SK-N-SH treated with all-trans-retinoic acid at 6 μM for 48 hours (cell line): ENCODE measurements around the gene MEF2C.

Experiments
- ATAC-seq: fragments of 200-7000 bp; cut with Tn5 transposase; 3 replicates; pipeline ENCODE4 v1.9.1; 2020; ENCODE audit warnings: mild to moderate bottlenecking, moderate library complexity
- ARNTL ChIP-seq: fragments of 450-650 bp; formaldehyde crosslinking; IDR thresholded peaks from 2 replicates; pipeline ENCODE4 v1.5.0; 2020; ENCODE audit warnings: low read depth, mild to moderate bottlenecking, moderate library complexity, borderline replicate concordance
- BACH2 ChIP-seq: fragments of 250-450 bp; sonication (Bioruptor Pico); IDR thresholded peaks from 2 replicates; pipeline ENCODE4 v1.9.0; 2021; ENCODE audit warnings: mild to moderate bottlenecking, borderline replicate concordance
- CSDC2 ChIP-seq: fragments of 250-450 bp; sonication (Bioruptor Pico); IDR thresholded peaks from 2 replicates; pipeline ENCODE4 v1.5.0; 2020; ENCODE audit warnings: mild to moderate bottlenecking, moderate library complexity
- GLIS3 ChIP-seq: fragments of 250-450 bp; sonication (Bioruptor Pico); IDR thresholded peaks from 2 replicates; pipeline ENCODE4 v1.5.0; 2020; ENCODE audit warnings: mild to moderate bottlenecking, moderate library complexity
- ISL1 ChIP-seq: fragments of 250-450 bp; sonication (Bioruptor Pico); IDR thresholded peaks from 2 replicates; pipeline ENCODE4 v2.1.2; 2022; ENCODE audit warnings: mild to moderate bottlenecking, moderate library complexity
- OSR1 ChIP-seq: fragments of 250-450 bp; sonication (Bioruptor Pico); IDR thresholded peaks from 2 replicates; pipeline ENCODE4 v1.8.0; 2022; ENCODE audit warnings: moderate library complexity, mild to moderate bottlenecking, inconsistent platforms
- PPARA ChIP-seq: fragments of 250-450 bp; sonication (Bioruptor Pico); IDR thresholded peaks from 2 replicates; pipeline ENCODE4 v1.5.0; 2020; ENCODE audit warnings: mild to moderate bottlenecking, borderline replicate concordance
- RARB ChIP-seq: fragments of 250-450 bp; sonication (Bioruptor Pico); IDR thresholded peaks from 2 replicates; pipeline ENCODE4 v1.8.0; 2021; ENCODE audit warnings: mild to moderate bottlenecking, moderate library complexity
- SNAI2 ChIP-seq: fragments of 250-450 bp; sonication (Bioruptor Pico); IDR thresholded peaks from 2 replicates; pipeline ENCODE4 v1.5.0; 2020; ENCODE audit warnings: mild to moderate bottlenecking, moderate library complexity
- TCF4 ChIP-seq: fragments of 250-450 bp; sonication (Bioruptor Pico); IDR thresholded peaks from 2 replicates; pipeline ENCODE4 v1.8.0; 2021; ENCODE audit warnings: mild to moderate bottlenecking, moderate library complexity, borderline replicate concordance
- TOX ChIP-seq: fragments of 250-450 bp; sonication (Bioruptor Pico); IDR thresholded peaks from 2 replicates; pipeline ENCODE4 v1.8.0; 2021; ENCODE audit warnings: mild to moderate bottlenecking, moderate library complexity, borderline replicate concordance
- ZC3H10 ChIP-seq: fragments of 250-450 bp; sonication (Bioruptor Pico); IDR thresholded peaks from 2 replicates; pipeline ENCODE4 v1.5.1; 2021; ENCODE audit warnings: mild to moderate bottlenecking, moderate library complexity
- ZFP3 ChIP-seq: fragments of 250-450 bp; sonication (Bioruptor Pico); IDR thresholded peaks from 2 replicates; pipeline ENCODE4 v1.5.0; 2020; ENCODE audit warnings: mild to moderate bottlenecking, moderate library complexity
- ZFP30 ChIP-seq: fragments of 450-650 bp; formaldehyde crosslinking; IDR thresholded peaks from 2 replicates; pipeline ENCODE4 v1.5.0; 2022; ENCODE audit warnings: mild to moderate bottlenecking, moderate library complexity
- ZNF565 ChIP-seq: fragments of 450-650 bp; formaldehyde crosslinking; conservative IDR thresholded peaks from 2 replicates; pipeline ENCODE4 v1.5.0; 2020; ENCODE audit warnings: low read depth, mild to moderate bottlenecking, moderate library complexity
- ZNF70 ChIP-seq: fragments of 450-650 bp; formaldehyde crosslinking; IDR thresholded peaks from 2 replicates; pipeline ENCODE4 v1.5.0; 2020; ENCODE audit warnings: mild to moderate bottlenecking, moderate library complexity
- ZNF8 ChIP-seq: fragments of 450-650 bp; formaldehyde crosslinking; IDR thresholded peaks from 2 replicates; pipeline ENCODE4 v1.5.0; 2020; ENCODE audit warnings: mild to moderate bottlenecking, moderate library complexity
- TF ChIP-seq, protein P1 (sequence below): fragments of 250-450 bp; sonication (Bioruptor Pico); IDR thresholded peaks from 2 replicates; pipeline ENCODE4 v1.8.0; 2021; ENCODE audit warnings: low read depth, mild to moderate bottlenecking, moderate library complexity, borderline replicate concordance
- TF ChIP-seq, protein P2 (sequence below): fragments of 250-450 bp; sonication (Bioruptor Pico); IDR thresholded peaks from 2 replicates; pipeline ENCODE4 v1.5.1; 2020; ENCODE audit warnings: low read depth, mild to moderate bottlenecking, moderate library complexity
- TF ChIP-seq, protein P3 (sequence below): fragments of 250-450 bp; sonication (Bioruptor Pico); IDR thresholded peaks from 2 replicates; pipeline ENCODE4 v1.5.1; 2021; ENCODE audit warnings: mild to moderate bottlenecking, moderate library complexity
- TF ChIP-seq, protein P4 (sequence below): fragments of 250-450 bp; sonication (Bioruptor Pico); IDR thresholded peaks from 2 replicates; pipeline ENCODE4 v1.5.0; 2020; ENCODE audit warnings: mild to moderate bottlenecking, moderate library complexity
- TF ChIP-seq, protein P5 (sequence below): fragments of 250-450 bp; sonication (Bioruptor Pico); IDR thresholded peaks from 2 replicates; pipeline ENCODE4 v1.8.0; 2020; ENCODE audit warnings: mild to moderate bottlenecking, moderate library complexity, borderline replicate concordance

Gene MEF2C

DNA sequence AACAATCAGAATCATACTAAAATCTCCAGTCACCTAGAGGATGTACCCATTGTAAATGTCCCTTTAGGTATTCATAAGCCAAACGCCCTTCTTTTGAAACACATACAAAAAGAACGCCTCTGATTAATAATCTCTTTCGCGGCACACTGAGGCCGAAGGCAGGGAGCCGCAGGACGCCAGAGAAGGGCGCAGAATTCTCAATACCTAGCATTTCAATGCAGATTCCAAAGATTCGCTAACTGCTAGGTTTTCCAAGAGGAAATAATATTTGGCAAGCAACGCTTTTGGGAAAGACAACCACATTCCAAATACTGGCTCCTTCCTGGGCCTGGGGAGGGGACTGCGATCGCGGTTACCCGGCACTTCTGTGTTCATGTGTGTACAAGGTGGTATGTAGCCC lies 203.3 kb downstream of the MEF2C start:
- TF ChIP-seq OSR1 (CRISPR knock-in tag) (no peak), ZFP3 (CRISPR knock-in tag) (no peak)
- TF ChIP-seq, protein P1, sequence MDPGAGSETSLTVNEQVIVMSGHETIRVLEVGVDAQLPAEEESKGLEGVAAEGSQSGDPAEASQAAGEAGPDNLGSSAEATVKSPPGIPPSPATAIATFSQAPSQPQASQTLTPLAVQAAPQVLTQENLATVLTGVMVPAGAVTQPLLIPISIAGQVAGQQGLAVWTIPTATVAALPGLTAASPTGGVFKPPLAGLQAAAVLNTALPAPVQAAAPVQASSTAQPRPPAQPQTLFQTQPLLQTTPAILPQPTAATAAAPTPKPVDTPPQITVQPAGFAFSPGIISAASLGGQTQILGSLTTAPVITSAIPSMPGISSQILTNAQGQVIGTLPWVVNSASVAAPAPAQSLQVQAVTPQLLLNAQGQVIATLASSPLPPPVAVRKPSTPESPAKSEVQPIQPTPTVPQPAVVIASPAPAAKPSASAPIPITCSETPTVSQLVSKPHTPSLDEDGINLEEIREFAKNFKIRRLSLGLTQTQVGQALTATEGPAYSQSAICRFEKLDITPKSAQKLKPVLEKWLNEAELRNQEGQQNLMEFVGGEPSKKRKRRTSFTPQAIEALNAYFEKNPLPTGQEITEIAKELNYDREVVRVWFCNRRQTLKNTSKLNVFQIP: no peak
- peak; percentile 4; the same call in 1 of the 3 replicates for ATAC-seq

DNA sequence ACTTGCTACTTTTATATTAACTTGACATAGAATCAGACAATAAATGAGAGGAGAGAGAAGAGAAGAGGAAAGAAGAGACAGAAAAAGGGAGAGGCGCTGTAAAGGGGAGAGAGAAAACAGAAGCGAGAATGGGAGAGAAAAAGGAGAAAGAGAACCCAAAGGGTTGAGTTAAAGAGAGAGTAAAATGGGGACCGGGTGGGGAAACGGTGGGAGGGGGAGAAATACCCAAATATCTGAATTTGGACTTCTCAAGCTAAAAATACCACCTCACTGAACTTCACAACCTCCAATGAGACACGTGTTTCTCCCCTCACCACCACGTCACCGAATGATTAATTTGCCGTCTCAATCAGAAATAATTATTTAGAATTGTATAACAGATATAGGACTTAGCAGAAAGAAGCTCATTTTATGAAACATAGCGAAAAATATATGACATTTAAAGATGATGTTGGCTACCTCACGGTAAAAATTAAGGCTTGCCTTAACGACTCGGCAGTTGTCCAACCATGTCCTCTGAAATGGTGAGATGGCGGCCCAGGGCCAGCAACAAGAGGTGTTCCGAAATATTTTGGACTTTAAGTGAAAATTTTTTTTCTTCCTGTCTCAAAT lies 204.1 kb downstream of the MEF2C start:
- TF ChIP-seq TOX: no peak
- TF ChIP-seq, protein P2, sequence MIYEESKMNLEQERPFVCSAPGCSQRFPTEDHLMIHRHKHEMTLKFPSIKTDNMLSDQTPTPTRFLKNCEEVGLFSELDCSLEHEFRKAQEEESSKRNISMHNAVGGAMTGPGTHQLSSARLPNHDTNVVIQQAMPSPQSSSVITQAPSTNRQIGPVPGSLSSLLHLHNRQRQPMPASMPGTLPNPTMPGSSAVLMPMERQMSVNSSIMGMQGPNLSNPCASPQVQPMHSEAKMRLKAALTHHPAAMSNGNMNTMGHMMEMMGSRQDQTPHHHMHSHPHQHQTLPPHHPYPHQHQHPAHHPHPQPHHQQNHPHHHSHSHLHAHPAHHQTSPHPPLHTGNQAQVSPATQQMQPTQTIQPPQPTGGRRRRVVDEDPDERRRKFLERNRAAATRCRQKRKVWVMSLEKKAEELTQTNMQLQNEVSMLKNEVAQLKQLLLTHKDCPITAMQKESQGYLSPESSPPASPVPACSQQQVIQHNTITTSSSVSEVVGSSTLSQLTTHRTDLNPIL (CRISPR knock-in tag): no peak
- no peak for TF ChIP-seq ZNF565 (CRISPR knock-in tag)
- TF ChIP-seq CSDC2: no peak
- ATAC-seq: no peak

DNA sequence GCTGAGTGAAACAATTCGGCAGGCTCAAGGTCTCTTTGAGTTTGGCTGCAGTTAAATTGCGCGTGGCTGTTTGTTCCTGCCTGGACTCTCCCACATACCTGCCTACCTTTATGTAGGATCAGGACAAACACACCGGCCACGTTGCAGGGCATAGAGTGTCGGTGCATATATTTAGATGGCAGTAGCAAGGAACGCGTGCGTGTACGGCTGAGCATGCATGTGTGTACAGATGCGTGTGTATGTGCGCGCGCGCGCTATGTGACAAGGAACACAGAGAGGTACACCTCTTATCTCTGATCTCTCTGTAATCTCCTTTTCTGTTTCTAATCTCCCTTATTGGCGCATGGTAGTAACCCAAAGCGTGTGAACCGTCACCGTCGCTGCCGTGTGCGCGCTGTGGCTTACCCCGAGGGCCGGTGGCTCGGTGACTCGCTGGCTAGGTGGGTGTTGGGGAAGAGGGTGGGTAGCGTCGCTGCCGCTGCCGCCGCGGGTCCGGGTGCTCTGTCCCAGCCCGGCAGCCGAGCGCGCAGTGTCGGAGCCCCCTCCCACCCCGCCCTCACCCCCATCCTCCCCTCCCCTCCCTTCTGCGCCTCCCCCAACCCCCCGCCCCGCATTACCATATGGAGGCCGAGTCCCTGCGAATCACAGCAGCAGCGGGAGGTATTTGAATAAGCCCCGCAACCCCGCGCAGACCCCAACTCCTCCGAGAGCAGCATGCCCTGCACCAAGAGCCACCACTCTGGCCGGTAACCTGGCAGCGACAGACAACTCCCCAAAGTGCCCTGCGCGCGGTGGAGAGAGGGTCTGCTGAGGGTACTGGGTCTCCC lies 204.8 kb downstream of the MEF2C start:
- ATAC-seq: no peak
- TF ChIP-seq PPARA (CRISPR knock-in tag): no peak
- TF ChIP-seq ZNF8 (CRISPR knock-in tag): no peak
- TF ChIP-seq TCF4: no peak
- TF ChIP-seq ZNF565 (CRISPR knock-in tag): no peak
- TF ChIP-seq, protein P2 (CRISPR knock-in tag): no peak
- no peak for TF ChIP-seq BACH2 (CRISPR knock-in tag)
- TF ChIP-seq GLIS3 (CRISPR knock-in tag): no peak
- no peak for TF ChIP-seq ARNTL (CRISPR knock-in tag)
- TF ChIP-seq, protein P3, sequence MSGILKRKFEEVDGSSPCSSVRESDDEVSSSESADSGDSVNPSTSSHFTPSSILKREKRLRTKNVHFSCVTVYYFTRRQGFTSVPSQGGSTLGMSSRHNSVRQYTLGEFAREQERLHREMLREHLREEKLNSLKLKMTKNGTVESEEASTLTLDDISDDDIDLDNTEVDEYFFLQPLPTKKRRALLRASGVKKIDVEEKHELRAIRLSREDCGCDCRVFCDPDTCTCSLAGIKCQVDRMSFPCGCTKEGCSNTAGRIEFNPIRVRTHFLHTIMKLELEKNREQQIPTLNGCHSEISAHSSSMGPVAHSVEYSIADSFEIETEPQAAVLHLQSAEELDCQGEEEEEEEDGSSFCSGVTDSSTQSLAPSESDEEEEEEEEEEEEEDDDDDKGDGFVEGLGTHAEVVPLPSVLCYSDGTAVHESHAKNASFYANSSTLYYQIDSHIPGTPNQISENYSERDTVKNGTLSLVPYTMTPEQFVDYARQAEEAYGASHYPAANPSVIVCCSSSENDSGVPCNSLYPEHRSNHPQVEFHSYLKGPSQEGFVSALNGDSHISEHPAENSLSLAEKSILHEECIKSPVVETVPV (CRISPR knock-in tag): no peak
- TF ChIP-seq CSDC2: no peak
- no peak for TF ChIP-seq ISL1 (CRISPR knock-in tag)
- no peak for TF ChIP-seq ZNF70 (CRISPR knock-in tag)
- TF ChIP-seq RARB (CRISPR knock-in tag): no peak
- no peak for TF ChIP-seq TOX

DNA sequence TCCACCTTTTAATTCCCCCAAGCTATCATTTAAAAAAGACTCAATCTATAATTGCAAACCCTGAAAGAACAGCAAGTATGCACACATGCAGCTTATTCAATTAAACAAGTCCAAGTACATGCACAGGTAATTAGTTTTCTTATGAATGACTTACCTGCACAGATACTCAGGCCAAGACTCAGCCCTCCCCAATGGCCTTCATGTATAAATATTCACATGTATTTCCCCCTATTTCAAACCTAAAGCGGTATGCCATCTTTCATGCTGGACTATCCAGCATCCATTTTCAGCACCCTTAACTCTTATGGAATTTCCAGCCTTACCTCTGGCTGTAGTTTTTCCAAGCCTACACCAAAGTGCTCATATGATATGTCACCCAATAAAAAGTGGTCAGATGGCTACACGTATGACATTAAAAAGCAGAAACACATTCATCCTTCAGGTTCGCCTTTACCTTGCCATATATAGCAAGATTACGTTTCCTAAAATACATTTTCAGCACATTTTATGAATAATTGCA lies 205.5 kb downstream of the MEF2C start:
- no peak for ATAC-seq
- TF ChIP-seq CSDC2: no peak
- no peak for TF ChIP-seq TOX
- no peak for TF ChIP-seq SNAI2 (CRISPR knock-in tag)
- TF ChIP-seq, protein P3 (CRISPR knock-in tag): no peak
- TF ChIP-seq, protein P4, sequence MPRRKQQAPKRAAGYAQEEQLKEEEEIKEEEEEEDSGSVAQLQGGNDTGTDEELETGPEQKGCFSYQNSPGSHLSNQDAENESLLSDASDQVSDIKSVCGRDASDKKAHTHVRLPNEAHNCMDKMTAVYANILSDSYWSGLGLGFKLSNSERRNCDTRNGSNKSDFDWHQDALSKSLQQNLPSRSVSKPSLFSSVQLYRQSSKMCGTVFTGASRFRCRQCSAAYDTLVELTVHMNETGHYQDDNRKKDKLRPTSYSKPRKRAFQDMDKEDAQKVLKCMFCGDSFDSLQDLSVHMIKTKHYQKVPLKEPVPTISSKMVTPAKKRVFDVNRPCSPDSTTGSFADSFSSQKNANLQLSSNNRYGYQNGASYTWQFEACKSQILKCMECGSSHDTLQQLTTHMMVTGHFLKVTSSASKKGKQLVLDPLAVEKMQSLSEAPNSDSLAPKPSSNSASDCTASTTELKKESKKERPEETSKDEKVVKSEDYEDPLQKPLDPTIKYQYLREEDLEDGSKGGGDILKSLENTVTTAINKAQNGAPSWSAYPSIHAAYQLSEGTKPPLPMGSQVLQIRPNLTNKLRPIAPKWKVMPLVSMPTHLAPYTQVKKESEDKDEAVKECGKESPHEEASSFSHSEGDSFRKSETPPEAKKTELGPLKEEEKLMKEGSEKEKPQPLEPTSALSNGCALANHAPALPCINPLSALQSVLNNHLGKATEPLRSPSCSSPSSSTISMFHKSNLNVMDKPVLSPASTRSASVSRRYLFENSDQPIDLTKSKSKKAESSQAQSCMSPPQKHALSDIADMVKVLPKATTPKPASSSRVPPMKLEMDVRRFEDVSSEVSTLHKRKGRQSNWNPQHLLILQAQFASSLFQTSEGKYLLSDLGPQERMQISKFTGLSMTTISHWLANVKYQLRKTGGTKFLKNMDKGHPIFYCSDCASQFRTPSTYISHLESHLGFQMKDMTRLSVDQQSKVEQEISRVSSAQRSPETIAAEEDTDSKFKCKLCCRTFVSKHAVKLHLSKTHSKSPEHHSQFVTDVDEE (CRISPR knock-in tag): no peak
- no peak for TF ChIP-seq ZFP30 (CRISPR knock-in tag)
- no peak for TF ChIP-seq ZC3H10 (CRISPR knock-in tag)
- TF ChIP-seq BACH2 (CRISPR knock-in tag): no peak
- TF ChIP-seq GLIS3 (CRISPR knock-in tag): no peak
- TF ChIP-seq, protein P5, sequence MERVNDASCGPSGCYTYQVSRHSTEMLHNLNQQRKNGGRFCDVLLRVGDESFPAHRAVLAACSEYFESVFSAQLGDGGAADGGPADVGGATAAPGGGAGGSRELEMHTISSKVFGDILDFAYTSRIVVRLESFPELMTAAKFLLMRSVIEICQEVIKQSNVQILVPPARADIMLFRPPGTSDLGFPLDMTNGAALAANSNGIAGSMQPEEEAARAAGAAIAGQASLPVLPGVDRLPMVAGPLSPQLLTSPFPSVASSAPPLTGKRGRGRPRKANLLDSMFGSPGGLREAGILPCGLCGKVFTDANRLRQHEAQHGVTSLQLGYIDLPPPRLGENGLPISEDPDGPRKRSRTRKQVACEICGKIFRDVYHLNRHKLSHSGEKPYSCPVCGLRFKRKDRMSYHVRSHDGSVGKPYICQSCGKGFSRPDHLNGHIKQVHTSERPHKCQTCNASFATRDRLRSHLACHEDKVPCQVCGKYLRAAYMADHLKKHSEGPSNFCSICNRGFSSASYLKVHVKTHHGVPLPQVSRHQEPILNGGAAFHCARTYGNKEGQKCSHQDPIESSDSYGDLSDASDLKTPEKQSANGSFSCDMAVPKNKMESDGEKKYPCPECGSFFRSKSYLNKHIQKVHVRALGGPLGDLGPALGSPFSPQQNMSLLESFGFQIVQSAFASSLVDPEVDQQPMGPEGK (CRISPR knock-in tag): no peak
- no peak for TF ChIP-seq PPARA (CRISPR knock-in tag)
- no peak for TF ChIP-seq ZFP3 (CRISPR knock-in tag)
- TF ChIP-seq ARNTL (CRISPR knock-in tag): no peak
- no peak for TF ChIP-seq ISL1 (CRISPR knock-in tag)
- no peak for TF ChIP-seq ZNF565 (CRISPR knock-in tag)
